Pancreas (tissue), 10 donors: ENCODE measurements around the gene LRRC75A. TPM values are rescaled to one million over a fixed set of nuclear protein-coding genes. Genes with fewer than 3 reads are reported as not detected.

Experiments used
- ATAC-seq, 4 donors: fragments of 200-7000 bp; cut with Tn5 transposase; one replicate each; pipeline versions ENCODE4 v1.8.0 to v1.9.1; 2020; ENCODE audit warnings: mild to moderate bottlenecking in 4 of 4, moderate library complexity in 4 of 4
- DNase-seq, 6 donors: peaks; one replicate each; pipeline ENCODE4 v3.0.0-alpha.2; 2020
- FAIRE-seq: peaks from 2 replicates; lab custom pipeline; 2012; peaks lifted over from hg19 to GRCh38; lab: Jason Lieb, UNC
- H3K27ac ChIP-seq, 4 donors: fragments of 200-600 bp; sonication (generic); 1 replicate in 3 of 4; 2 replicates in 1 of 4; pipeline versions ENCODE4 v1.5.0 to v1.8.0; 2020
- H3K27me3 ChIP-seq, 4 donors: fragments of 200-600 bp; one replicate each; pipeline ENCODE4 v1.8.0; 2021
- H3K36me3 ChIP-seq, 3 donors: fragments of 200-600 bp; sonication (generic) in 1 of 3; one replicate each; pipeline versions ENCODE4 v1.5.0 to v1.8.0; 2020 to 2021
- H3K4me1 ChIP-seq, 3 donors: fragments of 200-600 bp; one replicate each; pipeline ENCODE4 v1.8.0; 2021
- H3K4me3 ChIP-seq, 4 donors: fragments of 200-600 bp; sonication (generic) in 2 of 4; one replicate each; pipeline versions ENCODE4 v1.5.0 to v1.8.0; 2020 to 2021
- H3K9me3 ChIP-seq, 4 donors: fragments of 200-600 bp; one replicate each; pipeline ENCODE4 v1.8.0; 2021
- WGBS, 2 donors: extraction: QIAGEN DNeasy Blood & Tissue Kit; methylation state at CpG; one replicate each; pipeline ENCODE4 v1.1.7; 2013; 5-methylcytosine and 5-hydroxymethylcytosine counted together
- intact Hi-C, 3 donors: fragments of 100-400 bp; cut with DNase I; formaldehyde crosslinking; loops; one replicate each; pipeline versions ENCODE4 v1.11.1 to v1.14.2; 2022
- polyA plus RNA-seq, 2 donors: library from polyadenylated mRNA; stranded (reverse); fragments of 200-250 nt; gene quantifications; one replicate each; pipeline ENCODE4 v1.2.3, GENCODE V29; 2013
- total RNA-seq, 6 donors: library from RNA; stranded (reverse); fragmentation: NEBNext Ultra II Directional in 4 of 6; extraction: Animal tissue kit (Norgen Biotek cat#: 25700) in 4 of 6; gene quantifications; one replicate each; pipeline versions ENCODE4 v1.2.1 to v1.2.4, GENCODE V29; 2021 to 2023
- TF ChIP-seq, protein P1 (sequence below), 4 donors: fragments of 200-600 bp; sonication (generic) in 3 of 4; IDR thresholded peaks; one replicate each; pipeline versions ENCODE4 v1.5.0 to v1.8.0; 2021; ENCODE audit warnings: antibody characterized with exemption in 4 of 4
- donor health status: healthy with polysubstance abuse.
- donor health status: DM: no; HTN: no; CAD: no; lungs with moderate emphysema.
- donor health status: DM: no; HTN: no; CAD: no.
- donor health status: control.
- donor health status: control.
- donor health status: Bipolar disorder and iron deficiency.
- donor health status: DM: yes; HTN: yes; CAD: no.
- donor health status: DM: no; HTN: no; CAD: no.
- donor health status: DM: no; HTN: no; CAD: no.
- donor health status: DM: yes; HTN: yes; CAD: no.

The LRRC75A gene
- total and polyA plus RNA-seq, 8 donors = 0.95 to 4.0 (median 2.0) TPM

DNA sequence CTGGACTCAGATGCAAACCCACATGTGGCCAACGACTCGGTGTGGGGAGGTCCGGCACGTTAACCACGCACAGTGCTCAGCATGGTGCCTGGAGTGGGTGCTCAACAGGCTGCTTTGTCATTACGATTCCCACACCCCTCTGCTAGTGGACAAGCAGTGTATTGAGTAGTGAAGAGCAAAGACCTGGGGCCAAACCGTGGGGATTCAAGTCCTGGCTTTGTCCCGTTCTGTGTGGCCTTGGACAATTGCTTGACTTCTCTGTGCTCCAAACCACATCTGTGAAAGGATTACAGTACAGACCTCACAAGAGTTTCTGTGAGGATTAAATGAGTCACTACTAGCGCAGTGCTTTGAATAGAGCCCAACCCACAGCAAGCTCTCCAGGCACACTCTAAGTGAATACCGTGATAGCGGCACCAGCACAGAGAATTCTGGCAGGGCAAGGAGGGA is 42.8 kb downstream of the LRRC75A start:
- Histone ChIP-seq H3K4me1 (peaks cover 4 to 10% (median 5%) of the 10 kb centered on the region in 3 donors), H3K36me3 (no peaks in the 10 kb centered on the region), H3K4me3 (no peak overlapping the region), H3K27ac (no peak overlapping the region), H3K27me3 (no peaks in the 10 kb centered on the region), H3K9me3 (no peaks in the 10 kb centered on the region)
- intact Hi-C loops = no loop called here
- DNase-seq (peak in 1 of 6 donors; percentile 52), FAIRE-seq (no peak), ATAC-seq (no peak)
- WGBS, 2 donors = 86 to 88% methylated on average over 11 of the region's 11 CpGs
- TF ChIP-seq, protein P1, sequence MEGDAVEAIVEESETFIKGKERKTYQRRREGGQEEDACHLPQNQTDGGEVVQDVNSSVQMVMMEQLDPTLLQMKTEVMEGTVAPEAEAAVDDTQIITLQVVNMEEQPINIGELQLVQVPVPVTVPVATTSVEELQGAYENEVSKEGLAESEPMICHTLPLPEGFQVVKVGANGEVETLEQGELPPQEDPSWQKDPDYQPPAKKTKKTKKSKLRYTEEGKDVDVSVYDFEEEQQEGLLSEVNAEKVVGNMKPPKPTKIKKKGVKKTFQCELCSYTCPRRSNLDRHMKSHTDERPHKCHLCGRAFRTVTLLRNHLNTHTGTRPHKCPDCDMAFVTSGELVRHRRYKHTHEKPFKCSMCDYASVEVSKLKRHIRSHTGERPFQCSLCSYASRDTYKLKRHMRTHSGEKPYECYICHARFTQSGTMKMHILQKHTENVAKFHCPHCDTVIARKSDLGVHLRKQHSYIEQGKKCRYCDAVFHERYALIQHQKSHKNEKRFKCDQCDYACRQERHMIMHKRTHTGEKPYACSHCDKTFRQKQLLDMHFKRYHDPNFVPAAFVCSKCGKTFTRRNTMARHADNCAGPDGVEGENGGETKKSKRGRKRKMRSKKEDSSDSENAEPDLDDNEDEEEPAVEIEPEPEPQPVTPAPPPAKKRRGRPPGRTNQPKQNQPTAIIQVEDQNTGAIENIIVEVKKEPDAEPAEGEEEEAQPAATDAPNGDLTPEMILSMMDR (IDR thresholded peaks at IDR 0.05) = no peak

DNA sequence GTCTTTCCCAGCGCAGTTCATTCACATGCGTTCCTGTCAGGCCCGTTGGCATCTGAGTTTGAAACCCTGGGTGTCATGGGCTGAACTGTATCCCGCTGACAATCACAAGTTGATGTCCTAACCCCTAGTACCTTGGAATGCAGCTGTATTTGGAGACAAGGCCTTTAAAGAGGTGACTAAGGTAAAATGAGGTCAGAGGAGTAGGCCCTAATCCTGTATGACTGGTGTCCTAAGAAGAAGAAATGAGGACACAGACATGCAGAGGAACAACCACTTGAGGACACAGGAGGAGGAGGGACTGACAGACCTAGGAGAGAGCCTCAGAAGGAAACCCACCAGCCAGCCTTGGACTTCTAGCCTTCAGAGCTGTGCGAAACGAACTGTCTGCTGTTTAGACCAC is 43.5 kb downstream of the LRRC75A start:
- intact Hi-C loops = no loop called here
- Histone ChIP-seq H3K36me3 (peaks cover 0 to under 1% (median 0%) of the 10 kb centered on the region in 3 donors), H3K27me3 (no peaks in the 10 kb centered on the region), H3K4me3 (no peak overlapping the region), H3K4me1 (peaks cover 4 to 17% (median 11%) of the 10 kb centered on the region in 3 donors), H3K27ac (no peak overlapping the region), H3K9me3 (no peaks in the 10 kb centered on the region)
- TF ChIP-seq, protein P1 (IDR thresholded peaks at IDR 0.05) = no peak
- FAIRE-seq = no peak
- no peak for DNase-seq
- ATAC-seq = no peak
- WGBS, 2 donors = 83 to 84% methylated on average over 6 of the region's 6 CpGs

DNA sequence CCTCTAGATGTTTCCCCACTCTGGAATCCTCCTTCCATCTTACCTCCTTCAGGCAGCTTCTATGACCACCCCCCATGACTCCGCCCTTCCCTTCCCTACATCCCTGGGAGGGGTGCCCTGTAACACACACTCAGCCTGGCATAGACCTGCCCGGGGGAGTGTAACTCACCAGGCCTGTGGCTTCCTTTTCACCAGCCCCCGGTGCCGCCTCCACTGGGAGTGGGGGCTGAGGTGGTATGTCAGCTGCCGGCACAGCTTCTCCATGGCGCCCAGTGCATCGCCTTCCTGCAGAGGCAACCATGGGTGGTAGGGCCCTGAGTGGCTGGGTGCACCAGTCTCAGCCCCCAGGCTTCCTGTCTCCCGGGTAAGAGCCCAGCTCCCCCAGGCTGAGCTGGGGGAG is 44.3 kb downstream of the LRRC75A start:
- Histone ChIP-seq H3K36me3 (peaks cover 0 to 9% (median 0%) of the 10 kb centered on the region in 3 donors), H3K4me3 (no peak overlapping the region), H3K4me1 (peaks cover 4 to 25% (median 14%) of the 10 kb centered on the region in 3 donors), H3K27ac (no peak overlapping the region), H3K9me3 (no peaks in the 10 kb centered on the region), H3K27me3 (no peaks in the 10 kb centered on the region)
- ATAC-seq = no peak
- TF ChIP-seq, protein P1 (IDR thresholded peaks at IDR 0.05) = no peak
- no peak for DNase-seq
- WGBS, 2 donors = 87 to 90% methylated on average over 8 of the region's 8 CpGs
- intact Hi-C loops = no loop called here
- no peak for FAIRE-seq

DNA sequence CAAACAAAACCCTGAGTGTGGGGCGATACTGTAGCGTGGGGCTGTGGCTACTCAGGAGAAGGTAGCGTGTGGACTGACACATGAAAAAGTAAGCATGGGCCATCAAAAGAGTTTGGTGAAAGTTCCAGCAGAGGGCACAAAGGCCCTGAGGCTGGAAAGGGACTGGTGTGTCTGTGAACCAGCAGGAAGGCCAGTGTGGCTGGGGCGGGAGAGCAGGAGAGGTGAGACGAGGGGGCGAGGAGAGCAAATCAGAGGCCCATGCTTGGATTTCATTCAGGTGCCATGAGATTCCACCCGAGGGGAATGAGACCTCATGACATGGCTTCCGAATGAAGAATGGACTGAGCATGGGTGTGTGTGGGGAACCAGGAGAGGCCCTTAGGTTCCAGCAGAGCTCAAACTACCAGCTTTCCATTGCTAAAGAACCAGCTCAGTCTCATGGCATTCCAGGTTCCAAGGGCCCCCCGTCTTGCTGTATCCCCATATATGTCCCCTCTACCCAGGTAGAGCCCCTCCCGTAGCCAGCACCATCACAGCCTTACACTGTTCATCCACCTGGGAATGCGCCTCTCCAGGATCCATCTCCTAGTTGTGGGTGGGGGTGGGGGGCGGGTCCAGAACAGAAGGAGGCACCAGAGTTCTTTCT is 45.5 kb downstream of the LRRC75A start:
- H3K4me3 ChIP-seq = no peak overlapping the region
- no peaks in the 10 kb centered on the region for H3K9me3 ChIP-seq
- ATAC-seq (no peak), DNase-seq (peak in 1 of 6 donors; percentile 13), FAIRE-seq (no peak)
- H3K4me1 ChIP-seq = peaks cover 8 to 36% (median 18%) of the 10 kb centered on the region in 3 donors
- WGBS, 2 donors = 90% methylated on average over 12 of the region's 12 CpGs
- peak overlapping the region in 1 of 4 donors; percentile 22 for H3K27ac ChIP-seq
- intact Hi-C loops = no loop called here
- no peaks in the 10 kb centered on the region for H3K27me3 ChIP-seq
- TF ChIP-seq, protein P1 (IDR thresholded peaks at IDR 0.05) = no peak
- peaks cover 0 to 19% (median 4%) of the 10 kb centered on the region in 3 donors for H3K36me3 ChIP-seq
